ENCODE measurements around the gene UBE2G1.
A peak's percentile ranks its signal among the peaks of the same experiment; 100 is the strongest.

The UBE2G1 gene

GRCh38 chr17:4366327-4367063 is at the start of gene UBE2G1:
UBE2G1 (minus strand) TSS chr17:4366675; CDS start chr17:4366316, 359 bp downstream.
- no peaks in the 10 kb centered on the region for H3K36me3 ChIP-seq (ENCODE audit: control insufficient read depth, low read depth, low read length)
- peak within 1 kb of the TSS; percentile 80 for H3K9ac ChIP-seq (ENCODE audit: low read length)
- peak within 1 kb of the TSS; percentile 81 for H3K4me3 ChIP-seq (ENCODE audit: low read length)
- peak within 1 kb of the TSS; percentile 47 for H3K27ac ChIP-seq (ENCODE audit: low read length)
- no peaks in the 10 kb centered on the region for H3K4me1 ChIP-seq (ENCODE audit: control insufficient read depth, low read depth, low read length)
- H3K27me3 ChIP-seq (ENCODE audit: control insufficient read depth, insufficient read depth, low read length), result no peaks in the 10 kb centered on the region
- no peaks in the 10 kb centered on the region for H3K9me3 ChIP-seq (ENCODE audit: control insufficient read depth, low read depth, low read length)

- H3K27ac ChIP-seq (ENCODE audit: low read length), result no peak overlapping the region
- no peak overlapping the region for H3K9ac ChIP-seq (ENCODE audit: low read length)
- no peaks in the 10 kb centered on the region for H3K4me1 ChIP-seq (ENCODE audit: control insufficient read depth, low read depth, low read length)
- no peaks in the 10 kb centered on the region for H3K27me3 ChIP-seq (ENCODE audit: control insufficient read depth, insufficient read depth, low read length)
- H3K9me3 ChIP-seq (ENCODE audit: control insufficient read depth, low read depth, low read length), result no peaks in the 10 kb centered on the region
- no peaks in the 10 kb centered on the region for H3K36me3 ChIP-seq (ENCODE audit: control insufficient read depth, low read depth, low read length)
- H3K4me3 ChIP-seq (ENCODE audit: low read length), result no peak overlapping the region
Observed at GRCh38 chr17:4412933-4413831, 46.7 kb upstream of the UBE2G1 start.

- no peak overlapping the region for H3K4me3 ChIP-seq (ENCODE audit: low read length)
- H3K9me3 ChIP-seq (ENCODE audit: control insufficient read depth, low read depth, low read length), result no peaks in the 10 kb centered on the region
- H3K36me3 ChIP-seq (ENCODE audit: control insufficient read depth, low read depth, low read length), result no peaks in the 10 kb centered on the region
- H3K27ac ChIP-seq (ENCODE audit: low read length), result no peak overlapping the region
- no peaks in the 10 kb centered on the region for H3K4me1 ChIP-seq (ENCODE audit: control insufficient read depth, low read depth, low read length)
- H3K27me3 ChIP-seq (ENCODE audit: control insufficient read depth, insufficient read depth, low read length), result no peaks in the 10 kb centered on the region
- no peak overlapping the region for H3K9ac ChIP-seq (ENCODE audit: low read length)
Observed at GRCh38 chr17:4411201-4411600, 44.7 kb upstream of the UBE2G1 start.

GRCh38 chr17:4409659-4410058 is 43.2 kb upstream of the UBE2G1 start:
- Histone ChIP-seq H3K36me3 (ENCODE audit: control insufficient read depth, low read depth, low read length) (no peaks in the 10 kb centered on the region), H3K4me1 (ENCODE audit: control insufficient read depth, low read depth, low read length) (peaks cover 3% of the 10 kb centered on the region), H3K9me3 (ENCODE audit: control insufficient read depth, low read depth, low read length) (no peaks in the 10 kb centered on the region), H3K4me3 (ENCODE audit: low read length) (no peak overlapping the region), H3K27ac (ENCODE audit: low read length) (no peak overlapping the region), H3K9ac (ENCODE audit: low read length) (no peak overlapping the region), H3K27me3 (ENCODE audit: control insufficient read depth, insufficient read depth, low read length) (no peaks in the 10 kb centered on the region)

- no peaks in the 10 kb centered on the region for H3K36me3 ChIP-seq (ENCODE audit: control insufficient read depth, low read depth, low read length)
- no peaks in the 10 kb centered on the region for H3K27me3 ChIP-seq (ENCODE audit: control insufficient read depth, insufficient read depth, low read length)
- H3K9ac ChIP-seq (ENCODE audit: low read length), result no peak overlapping the region
- peaks cover 3% of the 10 kb centered on the region for H3K4me1 ChIP-seq (ENCODE audit: control insufficient read depth, low read depth, low read length)
- no peak overlapping the region for H3K27ac ChIP-seq (ENCODE audit: low read length)
- no peak overlapping the region for H3K4me3 ChIP-seq (ENCODE audit: low read length)
- H3K9me3 ChIP-seq (ENCODE audit: control insufficient read depth, low read depth, low read length), result no peaks in the 10 kb centered on the region
Observed at GRCh38 chr17:4407851-4408250, 41.4 kb upstream of the UBE2G1 start.

GRCh38 chr17:4407216-4407615 is 40.7 kb upstream of the UBE2G1 start:
- Histone ChIP-seq H3K27me3 (ENCODE audit: control insufficient read depth, insufficient read depth, low read length) (no peaks in the 10 kb centered on the region), H3K4me3 (ENCODE audit: low read length) (no peak overlapping the region), H3K27ac (ENCODE audit: low read length) (no peak overlapping the region), H3K36me3 (ENCODE audit: control insufficient read depth, low read depth, low read length) (no peaks in the 10 kb centered on the region), H3K9ac (ENCODE audit: low read length) (no peak overlapping the region), H3K4me1 (ENCODE audit: control insufficient read depth, low read depth, low read length) (peaks cover 3% of the 10 kb centered on the region), H3K9me3 (ENCODE audit: control insufficient read depth, low read depth, low read length) (no peaks in the 10 kb centered on the region)

- no peaks in the 10 kb centered on the region for H3K27me3 ChIP-seq (ENCODE audit: control insufficient read depth, insufficient read depth, low read length)
- no peak overlapping the region for H3K4me3 ChIP-seq (ENCODE audit: low read length)
- peaks cover 3% of the 10 kb centered on the region for H3K4me1 ChIP-seq (ENCODE audit: control insufficient read depth, low read depth, low read length)
- no peak overlapping the region for H3K9ac ChIP-seq (ENCODE audit: low read length)
- no peak overlapping the region for H3K27ac ChIP-seq (ENCODE audit: low read length)
- no peaks in the 10 kb centered on the region for H3K9me3 ChIP-seq (ENCODE audit: control insufficient read depth, low read depth, low read length)
- H3K36me3 ChIP-seq (ENCODE audit: control insufficient read depth, low read depth, low read length), result no peaks in the 10 kb centered on the region
Observed at GRCh38 chr17:4406386-4406785, 39.9 kb upstream of the UBE2G1 start.

GRCh38 chr17:4405699-4406098 is 39.2 kb upstream of the UBE2G1 start:
- no peaks in the 10 kb centered on the region for H3K36me3 ChIP-seq (ENCODE audit: control insufficient read depth, low read depth, low read length)
- no peak overlapping the region for H3K9ac ChIP-seq (ENCODE audit: low read length)
- H3K4me3 ChIP-seq (ENCODE audit: low read length), result no peak overlapping the region
- H3K9me3 ChIP-seq (ENCODE audit: control insufficient read depth, low read depth, low read length), result no peaks in the 10 kb centered on the region
- H3K27me3 ChIP-seq (ENCODE audit: control insufficient read depth, insufficient read depth, low read length), result no peaks in the 10 kb centered on the region
- H3K27ac ChIP-seq (ENCODE audit: low read length), result no peak overlapping the region
- peaks cover 3% of the 10 kb centered on the region for H3K4me1 ChIP-seq (ENCODE audit: control insufficient read depth, low read depth, low read length)

GRCh38 chr17:4405038-4405669 is 38.7 kb upstream of the UBE2G1 start:
- no peaks in the 10 kb centered on the region for H3K9me3 ChIP-seq (ENCODE audit: control insufficient read depth, low read depth, low read length)

GRCh38 chr17:4397840-4398239 is 31.4 kb upstream of the UBE2G1 start:
- Histone ChIP-seq H3K36me3 (ENCODE audit: control insufficient read depth, low read depth, low read length) (no peaks in the 10 kb centered on the region), H3K9ac (ENCODE audit: low read length) (no peak overlapping the region), H3K4me3 (ENCODE audit: low read length) (no peak overlapping the region), H3K27me3 (ENCODE audit: control insufficient read depth, insufficient read depth, low read length) (no peaks in the 10 kb centered on the region), H3K9me3 (ENCODE audit: control insufficient read depth, low read depth, low read length) (no peaks in the 10 kb centered on the region), H3K4me1 (ENCODE audit: control insufficient read depth, low read depth, low read length) (peaks cover 27% of the 10 kb centered on the region), H3K27ac (ENCODE audit: low read length) (no peak overlapping the region)

More at GRCh38 chr17:4405038-4405669, 38.7 kb upstream of the UBE2G1 start:
- Histone ChIP-seq H3K9ac (ENCODE audit: low read length) (no peak overlapping the region), H3K4me3 (ENCODE audit: low read length) (no peak overlapping the region), H3K27ac (ENCODE audit: low read length) (no peak overlapping the region), H3K27me3 (ENCODE audit: control insufficient read depth, insufficient read depth, low read length) (no peaks in the 10 kb centered on the region), H3K4me1 (ENCODE audit: control insufficient read depth, low read depth, low read length) (peaks cover 3% of the 10 kb centered on the region), H3K36me3 (ENCODE audit: control insufficient read depth, low read depth, low read length) (no peaks in the 10 kb centered on the region)

- Histone ChIP-seq H3K27ac (ENCODE audit: low read length) (no peak overlapping the region), H3K4me1 (ENCODE audit: control insufficient read depth, low read depth, low read length) (peaks cover 27% of the 10 kb centered on the region), H3K9me3 (ENCODE audit: control insufficient read depth, low read depth, low read length) (no peaks in the 10 kb centered on the region), H3K9ac (ENCODE audit: low read length) (no peak overlapping the region), H3K4me3 (ENCODE audit: low read length) (no peak overlapping the region), H3K36me3 (ENCODE audit: control insufficient read depth, low read depth, low read length) (no peaks in the 10 kb centered on the region), H3K27me3 (ENCODE audit: control insufficient read depth, insufficient read depth, low read length) (no peaks in the 10 kb centered on the region)
Observed at GRCh38 chr17:4395111-4395478, 28.6 kb upstream of the UBE2G1 start.

All from iPS-18a (cell line).